HG03196 (cell line): ENCODE data around the gene GNAS-AS1.

Experiments
- ATAC-seq: cut with Tn5 transposase; IDR thresholded peaks from one replicate; pipeline ENCODE4 v1.9.1; 2021; ENCODE audit not compliant: unreplicated experiment

Gene GNAS-AS1

DNA sequence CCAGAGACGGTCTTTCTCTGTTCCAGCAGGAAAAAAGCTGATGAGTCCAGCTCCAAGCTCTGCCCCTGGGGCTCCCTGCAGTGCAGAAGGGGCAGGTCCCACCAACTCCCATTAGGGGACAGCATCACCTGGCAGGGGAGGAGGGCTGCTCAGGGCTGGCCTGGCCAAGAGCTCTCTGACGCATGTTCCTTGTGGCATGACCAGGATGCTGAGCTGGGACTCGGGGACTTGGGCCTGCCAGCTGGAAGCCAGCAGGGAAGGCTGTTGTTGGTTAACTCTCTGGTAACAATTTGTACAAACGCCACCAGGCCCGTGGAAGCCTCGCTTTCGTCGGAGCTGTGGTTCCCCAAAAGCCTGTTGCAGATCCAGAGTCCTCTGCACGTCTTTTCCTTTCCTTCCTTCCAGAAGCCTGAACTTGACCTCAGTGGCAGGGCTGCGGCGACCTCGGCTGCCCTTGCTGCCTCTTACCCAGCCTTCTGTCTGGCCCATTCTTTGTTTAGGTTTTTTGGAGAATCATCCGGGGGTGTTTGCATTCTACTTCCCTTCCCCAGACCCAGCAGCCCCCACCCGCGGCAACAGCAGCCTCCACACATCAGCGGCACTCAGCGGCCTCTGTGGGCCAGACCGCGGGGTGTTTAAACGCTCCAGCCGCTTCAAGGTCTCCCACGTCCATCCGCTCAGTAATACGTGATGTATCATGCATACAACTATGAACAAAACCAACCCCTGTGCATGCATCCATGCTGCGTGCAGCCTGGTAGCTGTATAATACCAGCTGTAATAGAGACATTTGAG, 63.3 kb downstream of the GNAS-AS1 start:
- no peak for ATAC-seq

DNA sequence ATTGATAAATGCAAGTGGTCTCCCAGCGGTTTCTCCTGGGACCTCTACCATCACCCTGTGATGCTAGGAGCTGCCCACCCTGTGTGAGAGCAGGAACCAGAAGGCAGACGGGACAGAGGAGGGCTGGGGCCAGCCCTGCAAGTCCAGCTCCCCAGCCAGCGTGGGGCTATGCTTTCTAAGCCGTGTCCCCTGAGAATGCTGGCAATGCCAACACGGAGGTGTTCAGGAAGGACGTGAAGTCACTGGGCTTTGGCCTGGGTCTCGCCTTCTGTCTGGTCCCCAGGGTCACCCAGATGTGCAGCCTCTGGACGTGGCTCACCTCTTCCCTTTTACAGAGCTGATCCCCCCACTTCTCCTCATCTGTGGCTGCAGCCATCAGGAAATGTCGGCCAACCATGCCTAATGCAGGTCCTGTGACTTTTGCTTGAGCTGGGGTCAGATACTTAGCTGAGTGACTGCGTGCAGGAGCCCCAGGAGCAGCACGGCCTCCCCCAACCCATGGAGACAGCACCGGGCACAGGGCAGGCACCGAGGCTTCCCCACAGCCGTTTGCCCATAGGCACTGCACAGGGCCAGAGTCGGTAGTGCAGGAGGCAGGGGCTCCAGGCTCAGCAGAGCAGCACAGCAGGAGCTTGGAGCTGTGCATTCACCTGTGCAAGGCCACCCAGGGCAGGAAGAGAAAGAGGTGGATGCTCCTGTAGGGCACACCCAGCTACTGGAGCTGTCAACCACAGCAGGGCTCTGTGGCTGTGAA, 66.2 kb downstream of the GNAS-AS1 start:
- no peak for ATAC-seq

DNA sequence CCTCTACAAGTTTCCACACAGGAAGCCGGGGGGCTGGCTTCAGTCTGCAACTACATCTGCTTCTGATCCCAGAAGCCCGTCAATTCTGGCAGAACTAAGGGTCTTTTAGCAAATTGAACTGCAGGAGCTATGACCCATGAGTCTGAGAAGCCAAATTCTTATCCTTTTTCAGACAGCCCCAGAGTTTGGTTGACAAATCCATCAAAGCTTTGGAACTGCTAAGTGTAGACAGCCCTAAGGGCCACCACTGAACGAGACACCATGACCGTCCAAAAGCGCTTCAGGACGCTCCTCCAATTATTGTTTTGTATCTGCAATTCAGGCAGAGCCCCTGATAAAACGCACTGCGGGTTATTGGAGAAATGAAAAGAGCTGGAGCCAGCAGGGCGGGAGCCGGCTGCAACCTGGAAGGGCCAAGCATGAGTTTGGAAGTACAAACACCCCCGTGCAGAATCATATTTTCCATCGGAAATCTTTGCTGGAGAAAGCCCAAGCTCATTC, 67.1 kb downstream of the GNAS-AS1 start:
- no peak for ATAC-seq

DNA sequence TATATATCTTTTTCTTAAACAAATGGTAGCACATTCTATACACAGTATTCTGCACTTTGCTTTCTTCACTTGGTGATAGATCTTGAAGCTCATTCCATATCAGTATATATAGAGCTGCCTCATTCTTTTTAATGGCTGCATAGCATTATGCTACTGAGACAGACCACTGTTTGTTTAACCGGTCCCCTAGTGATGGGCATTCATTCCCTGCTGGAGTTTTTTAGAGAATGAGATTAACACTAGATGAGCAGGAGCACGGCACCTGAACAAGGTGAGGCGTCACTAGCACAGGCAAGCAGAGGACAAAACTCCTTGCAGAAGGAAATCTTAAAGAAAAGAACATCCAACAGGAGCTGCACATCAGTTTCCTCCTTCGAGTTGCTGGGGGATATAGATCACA, 69.6 kb downstream of the GNAS-AS1 start:
- ATAC-seq = no peak

DNA sequence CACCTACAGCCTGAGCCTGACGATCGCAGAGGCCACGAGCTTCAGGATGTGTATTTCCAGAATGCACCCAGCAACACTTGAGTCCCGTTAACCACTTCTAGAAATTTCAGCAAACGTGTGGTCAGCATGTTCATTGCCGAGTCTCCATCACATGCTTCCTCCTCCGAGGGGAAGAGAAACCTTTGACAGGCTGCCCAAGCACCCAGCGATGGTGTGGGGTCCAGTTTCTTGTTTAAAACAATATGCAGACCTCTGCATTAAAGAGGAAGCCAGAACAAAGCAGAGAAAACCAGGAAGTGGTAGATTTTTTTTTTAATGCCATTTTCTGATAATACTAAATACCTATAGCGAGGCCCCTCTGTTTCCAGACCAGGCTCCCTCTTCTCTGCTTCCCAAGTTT, 71.9 kb downstream of the GNAS-AS1 start:
- no peak for ATAC-seq

DNA sequence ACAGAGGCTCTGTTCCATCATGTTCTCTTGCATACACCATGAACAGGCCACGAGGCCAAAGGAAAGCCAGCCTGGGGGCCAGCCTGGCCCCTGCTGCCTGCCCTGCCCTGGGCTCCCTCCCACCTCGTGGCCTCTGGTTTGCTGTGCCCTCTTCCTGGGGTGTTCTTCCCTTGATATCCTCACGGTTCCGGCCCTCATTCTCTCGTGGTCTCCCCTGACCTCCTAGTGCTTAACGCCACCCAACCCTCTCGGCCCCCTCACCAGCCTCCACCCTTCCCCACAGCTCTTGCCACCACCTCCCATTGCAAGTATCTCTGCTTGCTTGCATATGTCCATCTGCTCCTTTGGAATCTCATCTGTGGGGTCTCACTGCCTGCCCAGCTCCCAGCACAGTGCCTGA, 73.0 kb downstream of the GNAS-AS1 start:
- ATAC-seq = no peak

DNA sequence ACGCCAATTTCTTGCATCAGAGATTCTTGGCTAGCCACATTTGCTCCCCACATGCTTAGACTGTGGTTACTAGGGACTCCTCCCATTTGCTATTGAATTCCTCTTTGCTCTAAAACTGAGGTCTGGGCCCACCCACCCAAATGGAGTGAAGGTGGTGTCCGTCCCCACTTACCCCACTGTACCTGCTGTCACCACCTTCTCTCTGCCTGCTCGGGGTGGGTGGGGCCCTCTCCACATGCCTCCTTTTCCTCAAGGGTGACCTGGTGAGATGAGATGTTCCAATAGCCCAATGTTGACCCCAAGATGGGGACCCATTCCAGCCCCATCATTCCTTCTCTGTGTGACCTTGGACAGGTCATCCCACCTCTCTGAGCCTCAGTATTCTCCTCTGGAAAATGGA, 74.6 kb downstream of the GNAS-AS1 start:
- no peak for ATAC-seq

DNA sequence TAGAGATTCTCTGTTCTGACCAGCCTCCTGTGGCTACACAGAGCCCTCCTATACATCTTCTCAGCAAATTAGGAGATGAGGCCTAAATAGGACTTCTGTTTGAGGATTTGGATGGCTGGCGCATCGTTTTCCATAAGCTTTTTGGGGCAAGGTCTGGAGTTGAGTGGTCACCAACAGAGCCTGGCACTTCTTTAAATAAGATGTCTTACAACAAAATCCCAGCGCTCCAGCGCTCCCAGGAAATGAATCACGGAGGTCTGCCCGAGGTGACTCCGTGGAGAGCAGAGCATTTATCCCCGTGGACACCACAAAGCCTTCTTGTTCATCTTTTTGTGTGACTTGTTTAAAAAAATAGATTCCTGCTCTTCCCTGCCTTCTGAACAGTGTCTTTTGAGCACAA, 75.3 kb downstream of the GNAS-AS1 start:
- no peak for ATAC-seq

DNA sequence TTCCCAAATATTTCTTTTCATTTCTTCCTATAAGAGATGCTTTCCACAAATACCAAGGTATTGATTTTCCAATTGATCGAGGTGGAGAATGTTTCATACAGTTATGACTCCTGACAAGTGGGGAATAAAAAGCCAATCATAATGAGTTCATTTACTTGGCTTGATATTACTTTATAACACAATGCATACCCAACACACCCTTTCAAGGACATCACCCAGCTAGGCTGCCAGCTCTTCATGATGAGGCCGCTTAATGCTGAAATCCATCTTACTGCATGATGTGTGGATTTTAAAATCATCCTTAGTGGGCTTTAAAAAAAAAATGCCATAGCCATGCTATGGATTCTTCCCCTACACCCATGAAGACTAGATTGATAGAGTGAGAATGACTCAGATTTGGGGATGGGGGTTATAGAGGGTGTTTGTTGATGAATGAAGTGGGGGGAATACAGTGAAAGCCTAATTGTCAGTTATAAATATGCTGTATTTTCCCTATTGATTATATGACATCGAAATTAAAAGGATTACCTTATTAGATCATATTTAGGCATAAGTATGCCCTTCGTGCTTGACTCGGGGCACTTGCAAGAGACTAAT, 75.9 kb downstream of the GNAS-AS1 start:
- ATAC-seq = no peak

DNA sequence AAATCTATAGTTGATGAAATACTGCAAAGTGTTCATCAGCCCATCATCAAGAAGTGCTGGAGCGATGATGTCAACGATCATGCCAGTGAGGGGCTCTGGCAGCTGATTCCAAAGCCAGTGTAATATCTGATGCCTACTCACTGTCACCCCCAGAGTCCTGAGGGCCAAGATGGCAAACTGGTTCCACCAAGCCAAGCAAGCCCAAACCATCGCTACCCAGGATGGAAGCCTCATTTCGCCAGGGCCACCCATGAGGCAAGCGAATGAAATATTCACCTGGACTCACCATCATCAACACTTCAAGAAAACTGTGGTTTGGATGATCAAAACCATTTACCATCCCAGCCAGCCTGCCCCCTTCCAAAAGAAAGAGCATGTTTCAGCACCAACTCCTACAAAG, 76.5 kb downstream of the GNAS-AS1 start:
- no peak for ATAC-seq

DNA sequence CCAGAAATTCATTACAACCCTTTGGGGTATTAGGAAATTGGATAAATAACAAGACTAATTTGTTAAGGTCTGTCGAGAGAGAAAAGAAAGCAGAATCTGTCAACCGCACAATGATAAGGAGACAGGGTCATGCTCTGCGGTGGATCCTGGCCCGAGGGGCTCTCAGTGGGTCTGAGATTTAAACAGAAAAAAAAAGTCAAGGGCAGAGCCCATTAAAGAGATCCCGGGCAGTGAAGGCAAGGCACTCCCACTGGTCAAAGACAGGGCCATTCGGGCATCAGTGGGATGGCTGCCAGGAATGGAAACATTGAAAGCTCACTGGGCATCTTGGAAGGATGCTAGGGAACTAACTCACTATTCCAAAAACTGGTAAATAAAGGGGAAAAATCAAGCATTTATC, 77.9 kb downstream of the GNAS-AS1 start:
- no peak for ATAC-seq
